HG02763 (cell line): Measurements from ENCODE around the gene CLMN.
"Not testable (repeated sequence)": the region's sequence is repeated elsewhere in the genome, so short reads cannot be mapped to it uniquely, and the experiment has no call there.

Source experiments
- ATAC-seq: cut with Tn5 transposase; IDR thresholded peaks from one replicate; pipeline ENCODE4 v1.9.1; 2021; ENCODE audit warnings: mild to moderate bottlenecking, moderate library complexity; ENCODE audit not compliant: unreplicated experiment

The CLMN gene

DNA sequence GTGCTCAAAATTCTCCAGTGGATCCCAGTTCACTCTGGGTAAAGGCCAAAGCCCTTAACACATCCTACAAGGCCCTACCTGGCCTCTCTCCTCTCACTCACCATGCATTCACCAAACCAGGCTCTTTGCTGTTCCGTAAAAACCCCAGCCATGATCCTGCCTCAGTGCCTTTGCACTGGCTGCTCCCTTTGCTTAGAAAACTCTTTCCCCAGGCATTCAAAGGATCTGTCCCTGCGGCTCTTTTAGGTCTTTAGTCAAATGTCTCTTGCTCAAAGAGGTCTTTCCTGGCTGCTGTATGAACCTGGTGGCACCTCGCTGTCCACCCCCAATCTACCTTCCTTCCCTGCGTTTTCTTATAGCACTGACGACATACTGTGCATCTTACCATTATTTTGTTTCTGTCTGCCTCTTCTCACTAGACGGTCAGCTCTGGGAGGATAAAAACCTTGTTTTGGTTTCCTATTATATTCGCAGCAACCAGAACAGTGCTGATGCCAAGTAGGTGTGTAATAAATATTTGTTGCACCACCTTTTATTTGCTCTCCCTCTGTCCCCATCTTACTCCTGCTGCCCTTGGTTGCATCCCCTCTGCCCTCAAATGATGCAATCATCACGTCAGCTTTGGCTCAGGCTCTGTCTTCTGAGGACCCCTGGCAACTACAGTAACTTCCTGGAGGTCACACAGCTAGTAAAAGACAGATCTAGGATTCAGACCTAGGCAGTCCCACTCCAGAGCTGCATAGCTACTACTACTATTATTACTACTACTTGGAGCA is 138.6 kb downstream of the CLMN start:
- no peak for ATAC-seq

DNA sequence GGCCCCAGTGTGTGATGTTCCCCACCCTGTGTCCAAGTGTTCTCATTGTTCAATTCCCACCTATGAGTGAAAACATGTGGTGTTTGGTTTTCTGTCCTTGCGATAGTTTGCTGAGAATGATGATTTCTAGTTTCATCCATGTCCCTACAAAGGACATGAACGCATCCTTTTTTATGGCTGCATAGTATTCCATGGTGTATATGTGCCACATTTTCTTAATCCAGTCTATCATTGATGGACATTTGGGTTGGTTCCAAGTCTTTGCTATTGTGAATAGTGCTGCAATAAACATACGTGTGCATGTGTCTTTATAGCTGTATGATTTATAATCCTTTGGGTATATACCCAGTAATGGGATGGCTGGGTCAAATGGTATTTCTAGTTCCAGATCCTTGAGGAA is 144.0 kb downstream of the CLMN start:
- not testable (repeated sequence) for ATAC-seq

DNA sequence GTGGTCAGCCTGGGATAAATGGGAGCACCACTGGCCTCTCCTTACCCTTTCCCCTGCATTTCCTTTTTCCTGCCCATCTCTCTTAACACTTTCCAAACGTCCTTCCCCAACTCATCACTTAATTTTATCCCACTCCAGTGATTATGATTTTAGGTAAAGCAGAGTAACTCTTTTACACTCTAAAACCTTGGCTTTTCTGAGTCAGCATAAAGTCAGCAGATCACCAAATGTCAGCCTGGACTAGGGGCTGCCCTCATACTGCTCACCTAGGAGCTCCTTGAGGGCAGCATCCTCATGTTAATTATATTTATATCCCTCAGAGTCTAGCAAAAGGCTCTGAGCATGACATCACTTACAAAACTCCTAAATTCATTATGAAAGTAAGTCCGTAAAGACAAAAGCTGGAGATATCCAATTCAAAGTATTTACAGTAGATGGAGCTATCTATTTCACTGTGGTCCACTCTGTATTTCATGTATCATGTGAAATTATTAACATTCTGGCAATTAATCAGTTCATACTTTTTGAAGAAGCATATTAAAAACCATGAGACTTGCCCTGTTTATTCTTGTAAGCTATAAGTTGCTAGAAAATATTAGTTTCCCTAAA is 145.4 kb downstream of the CLMN start:
- ATAC-seq = no peak

DNA sequence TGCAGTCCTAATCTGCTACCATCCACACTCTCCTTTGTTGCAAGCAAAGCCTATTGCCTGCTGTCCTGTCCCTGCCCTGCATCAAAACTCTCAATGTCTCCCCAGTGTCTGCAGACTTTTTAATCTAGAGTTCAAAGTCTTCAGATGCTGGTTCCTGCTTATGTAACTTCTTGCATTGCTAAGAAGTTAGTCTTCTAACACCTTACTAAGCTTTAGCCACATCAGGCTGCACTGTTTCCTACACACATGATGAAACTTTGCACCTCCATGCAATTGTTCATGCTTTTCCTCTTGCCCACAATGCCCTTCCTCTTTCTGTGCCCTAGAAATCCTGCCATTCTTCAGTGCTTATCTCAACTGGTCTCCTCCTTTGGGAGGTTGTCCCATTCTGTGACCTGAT is 146.2 kb downstream of the CLMN start:
- no peak for ATAC-seq

DNA sequence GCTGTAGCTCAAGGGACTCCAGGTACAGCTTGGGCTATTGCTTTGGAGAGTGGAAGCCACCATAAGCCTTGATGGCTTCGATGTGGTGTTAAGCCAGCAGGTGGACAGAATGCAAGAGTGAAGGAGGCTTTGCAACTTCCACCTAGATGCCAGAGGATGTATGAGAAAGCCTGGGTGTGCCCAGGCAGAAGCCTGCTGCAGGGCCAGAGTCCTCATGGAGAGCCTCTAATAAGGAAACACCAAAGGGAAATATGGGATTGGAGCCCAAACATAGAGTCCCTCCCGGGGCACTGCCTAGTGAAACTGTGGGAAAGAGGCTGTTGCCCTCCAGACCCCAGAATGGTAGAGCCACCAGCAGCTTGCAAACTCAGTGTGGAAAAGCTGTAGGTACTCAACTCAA is 152.5 kb downstream of the CLMN start:
- ATAC-seq = no peak

DNA sequence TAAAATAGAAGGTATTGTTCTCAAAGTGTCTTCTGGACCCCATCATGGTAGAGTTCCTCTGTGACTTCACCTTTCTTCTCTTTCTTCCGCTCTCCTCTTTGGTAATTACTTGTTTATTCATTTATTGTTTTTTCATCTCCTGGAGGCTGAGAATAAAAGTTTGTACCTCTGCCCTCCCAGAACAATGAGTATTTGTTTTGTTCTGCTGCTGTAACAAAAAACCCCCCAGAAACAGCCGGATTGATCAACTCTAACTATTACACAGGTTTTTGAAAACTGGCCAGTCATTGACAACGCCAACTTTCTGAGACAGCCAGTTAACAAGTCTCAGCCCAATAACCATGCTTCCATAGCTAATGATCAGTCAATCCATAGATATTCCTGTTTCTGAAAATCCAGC is 154.2 kb downstream of the CLMN start:
- ATAC-seq = no peak

DNA sequence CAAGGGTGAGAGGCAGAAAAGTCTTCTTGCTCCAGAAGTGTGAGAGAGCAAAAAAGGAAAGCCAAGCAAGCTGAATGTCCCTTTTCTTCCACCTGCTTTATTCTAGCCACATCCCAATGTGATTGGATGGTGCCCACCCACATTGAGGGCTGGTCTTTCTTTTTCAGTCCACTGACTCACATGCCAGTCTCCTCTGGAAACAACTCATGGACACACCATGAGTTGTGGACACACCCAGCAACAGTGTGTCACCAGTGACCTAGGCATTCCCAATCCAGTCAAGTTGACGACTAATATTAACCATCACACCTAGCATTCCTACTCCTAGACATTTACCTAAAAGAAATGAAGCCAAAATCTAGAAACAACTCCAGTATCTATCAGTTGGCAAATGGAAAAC is 155.2 kb downstream of the CLMN start:
- ATAC-seq = no peak

DNA sequence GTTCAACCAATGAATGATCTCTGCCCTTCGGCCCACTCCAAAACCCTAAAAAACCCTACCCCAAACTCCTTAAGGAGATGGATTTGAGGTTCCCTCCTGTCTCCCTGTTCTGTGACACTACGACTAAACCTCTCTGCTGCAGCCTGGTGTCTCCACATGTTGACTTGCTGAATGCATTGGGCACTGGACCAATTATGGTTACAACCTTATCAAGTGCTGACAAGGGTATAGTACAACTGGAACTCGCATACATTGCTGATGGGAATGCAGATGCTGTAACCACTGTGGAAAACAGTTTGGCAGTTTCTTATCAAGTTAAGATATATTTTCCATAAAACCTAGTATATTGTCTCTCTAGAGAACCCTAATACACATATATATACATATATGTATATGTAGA is 156.0 kb downstream of the CLMN start:
- ATAC-seq = no peak

DNA sequence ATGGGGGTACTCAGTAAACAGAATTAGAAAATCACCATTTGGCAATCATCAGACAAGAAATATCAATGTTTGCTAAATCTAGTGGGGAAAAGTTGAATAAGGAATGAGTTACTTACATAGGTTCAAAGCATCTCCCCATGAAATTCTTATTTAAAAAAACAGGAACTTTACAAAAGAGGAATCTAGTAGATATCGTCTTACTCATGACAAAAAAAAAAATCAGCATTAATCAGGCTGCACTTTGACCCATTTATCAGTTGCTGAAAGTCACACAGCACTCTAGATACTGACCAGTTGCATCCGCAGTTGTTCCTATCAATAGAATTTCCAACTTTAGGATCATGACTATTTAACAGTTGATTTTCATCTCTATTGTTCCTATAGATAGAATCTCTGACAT is 156.6 kb downstream of the CLMN start:
- no peak for ATAC-seq

DNA sequence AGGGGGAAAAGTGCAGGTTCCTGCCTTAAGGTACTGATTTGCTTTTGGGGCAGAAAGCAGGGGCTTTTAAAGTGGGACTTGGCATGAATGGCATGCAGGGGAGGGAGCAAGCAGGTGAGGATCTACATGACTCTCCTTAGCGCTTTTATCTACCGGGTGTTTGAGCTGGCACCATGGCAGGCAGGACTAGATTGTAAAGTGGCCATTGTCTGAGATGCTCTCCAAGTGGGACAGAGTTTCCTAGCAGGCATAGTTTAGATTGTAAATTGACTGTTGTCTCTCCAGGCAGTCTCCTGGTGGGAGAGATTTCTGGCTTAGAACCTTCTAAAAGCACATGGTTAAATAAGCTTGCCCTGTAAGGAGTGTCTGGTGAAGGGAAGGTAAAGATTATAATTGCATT is 157.1 kb downstream of the CLMN start:
- no peak for ATAC-seq

DNA sequence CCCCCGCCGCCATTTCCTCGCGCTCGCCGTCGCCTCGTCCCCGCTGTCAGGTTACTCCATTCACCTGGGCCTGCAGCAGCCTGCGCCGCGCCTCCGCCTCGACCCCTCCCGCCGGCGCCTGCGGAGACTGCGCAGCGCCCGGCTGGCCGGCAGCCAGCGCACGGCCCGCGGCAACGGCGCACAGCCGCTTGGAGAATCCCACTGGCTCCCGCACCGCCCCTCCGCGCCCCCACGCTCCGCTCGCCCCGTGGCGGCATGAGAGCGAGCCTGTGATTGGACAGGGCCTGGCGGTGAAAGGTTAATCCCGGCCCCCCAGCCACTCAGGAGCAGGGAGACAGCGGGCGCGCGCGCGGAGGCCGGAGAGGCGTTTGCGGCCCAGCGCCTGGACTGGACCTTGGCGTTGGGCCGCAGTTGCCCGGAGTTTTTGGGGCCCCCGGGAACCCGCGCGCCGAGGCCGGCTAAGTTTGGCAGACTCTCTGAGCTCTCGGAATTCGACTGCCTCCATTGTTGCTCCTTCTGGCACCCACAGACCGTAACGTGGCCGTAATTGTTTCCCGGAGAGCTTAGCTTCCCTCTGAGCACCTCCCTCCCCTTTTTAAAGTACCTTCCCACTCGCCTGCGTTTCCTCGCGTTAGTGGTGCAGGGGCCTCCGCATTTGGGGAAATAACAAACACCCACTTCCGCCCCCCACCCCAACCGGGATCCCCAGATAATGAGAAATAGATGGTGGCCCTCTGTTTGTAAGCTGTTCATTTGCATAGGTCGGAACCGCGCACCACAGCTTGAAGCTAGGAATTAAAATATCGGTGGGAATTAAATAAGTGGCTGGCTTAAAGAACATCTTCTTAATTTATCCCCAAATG is 162.2 kb downstream of the CLMN start, which contains the start of gene DICER1:
Gene DICER1, minus strand, starts transcription at position 203 of the 863 bp plus-strand sequence. CDS start 24,071 bp downstream, outside the sequence.
- ATAC-seq = peak; percentile 78

DNA sequence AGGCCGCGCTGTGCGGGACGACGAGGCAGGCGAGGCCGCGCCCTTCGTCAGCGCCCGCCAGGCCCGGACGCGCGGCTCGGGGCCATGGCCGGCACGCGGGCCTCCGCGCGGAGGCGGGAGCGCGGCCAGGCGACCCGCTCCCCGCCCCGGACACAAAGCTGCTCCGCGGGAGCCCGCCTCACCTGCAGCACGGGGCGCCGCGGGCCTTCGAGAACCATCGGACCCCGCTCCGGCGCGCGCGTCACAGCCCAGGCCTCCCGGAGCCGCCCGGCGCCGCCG is 162.7 kb downstream of the CLMN start:
- peak; percentile 38 for ATAC-seq

DNA sequence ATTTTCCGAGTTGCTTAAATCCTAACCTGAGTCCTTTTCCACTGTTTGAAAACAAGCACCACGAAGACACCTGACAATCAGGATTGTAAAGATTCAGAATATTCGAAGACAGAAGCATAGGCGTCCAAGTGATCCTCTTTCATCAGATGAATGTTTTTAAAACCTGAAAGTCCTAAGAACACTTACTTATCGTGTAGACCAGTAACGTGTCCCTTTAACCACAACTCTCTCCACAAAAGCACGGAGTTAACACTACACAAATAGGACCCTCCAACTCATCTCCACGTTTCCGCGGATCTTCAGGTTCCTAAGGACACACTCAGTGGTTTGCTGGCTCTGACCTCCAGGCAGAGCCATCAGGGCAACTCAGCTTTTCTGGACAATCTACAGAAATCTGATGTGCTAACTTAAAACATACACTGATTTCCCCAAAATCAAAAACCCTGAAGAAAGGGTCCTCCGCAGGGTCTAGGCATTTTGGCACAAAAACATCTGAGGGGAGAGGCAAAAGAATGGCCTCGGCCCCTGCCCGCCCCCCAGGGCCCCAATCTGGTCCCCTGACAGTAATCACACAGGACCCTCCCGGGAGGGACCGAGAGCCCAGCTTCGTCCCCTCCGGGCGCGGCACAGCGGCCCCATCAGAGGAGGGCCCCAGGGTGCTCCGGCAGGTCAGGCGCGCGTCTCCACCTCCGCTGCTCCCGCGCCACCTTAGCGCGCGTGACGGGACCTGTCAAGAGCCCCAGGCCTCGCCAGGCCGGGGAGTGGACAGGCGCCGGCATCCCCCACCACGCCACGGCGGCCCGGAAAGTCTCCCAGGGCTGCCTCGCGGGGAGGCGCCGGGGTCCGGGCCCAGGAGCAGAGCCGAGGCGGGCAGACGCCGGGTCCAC is 163.3 kb downstream of the CLMN start:
- ATAC-seq = peak; percentile 29

DNA sequence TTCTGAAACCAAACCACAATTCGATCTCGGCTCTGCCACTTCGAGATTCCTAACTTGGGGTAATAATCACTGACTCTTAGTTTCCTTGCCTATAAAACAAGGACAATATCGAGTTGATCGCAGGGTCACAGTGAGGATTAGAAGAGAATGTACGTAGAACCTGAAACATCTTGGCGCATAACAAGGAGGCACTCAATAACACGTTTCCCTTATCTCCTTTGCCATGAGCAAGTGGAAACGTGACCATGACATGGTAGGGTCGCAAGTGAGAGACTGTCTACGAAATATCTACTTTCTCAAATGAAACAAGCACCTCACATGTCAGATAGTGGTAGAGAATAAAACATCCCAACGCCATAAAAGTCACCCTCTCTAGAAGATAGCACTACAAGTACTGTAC is 164.7 kb downstream of the CLMN start:
- ATAC-seq = no peak

DNA sequence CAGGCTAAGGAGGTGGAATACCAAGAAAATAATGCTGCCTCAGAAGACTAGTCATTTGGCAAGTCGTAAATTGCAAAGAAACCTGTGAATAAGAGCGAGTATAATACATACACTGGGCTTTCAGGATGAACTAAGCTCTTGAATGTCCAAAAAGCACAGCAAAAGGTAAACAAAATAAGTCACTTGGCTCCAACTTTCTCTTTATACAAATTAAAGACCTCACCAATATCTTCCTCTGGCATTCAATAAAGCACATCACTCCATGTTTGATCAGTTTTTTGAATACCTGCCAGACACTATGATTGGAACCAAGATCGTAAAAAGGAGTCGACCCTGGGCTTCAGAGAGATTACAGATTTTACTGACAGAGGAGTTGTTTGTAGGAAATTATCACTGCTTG is 165.8 kb downstream of the CLMN start:
- no peak for ATAC-seq

DNA sequence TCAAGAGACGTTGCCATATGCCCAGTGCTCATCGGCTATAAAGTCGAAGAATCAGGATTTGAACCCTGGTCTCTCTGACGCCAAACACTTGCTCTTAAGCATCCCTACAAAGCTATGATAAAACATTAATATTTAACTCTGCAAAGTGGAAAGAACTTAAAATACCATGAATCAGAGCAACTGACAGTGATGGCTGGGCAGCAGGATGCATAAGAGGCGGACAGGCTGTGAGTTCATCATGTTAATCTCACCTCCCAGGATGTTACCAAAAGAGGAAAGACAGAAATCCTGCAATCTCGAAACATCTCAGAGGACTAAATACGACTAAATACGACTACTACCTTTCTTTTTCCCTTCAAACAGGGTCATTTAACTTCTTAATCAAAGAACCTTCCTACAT is 168.1 kb downstream of the CLMN start:
- ATAC-seq = no peak

DNA sequence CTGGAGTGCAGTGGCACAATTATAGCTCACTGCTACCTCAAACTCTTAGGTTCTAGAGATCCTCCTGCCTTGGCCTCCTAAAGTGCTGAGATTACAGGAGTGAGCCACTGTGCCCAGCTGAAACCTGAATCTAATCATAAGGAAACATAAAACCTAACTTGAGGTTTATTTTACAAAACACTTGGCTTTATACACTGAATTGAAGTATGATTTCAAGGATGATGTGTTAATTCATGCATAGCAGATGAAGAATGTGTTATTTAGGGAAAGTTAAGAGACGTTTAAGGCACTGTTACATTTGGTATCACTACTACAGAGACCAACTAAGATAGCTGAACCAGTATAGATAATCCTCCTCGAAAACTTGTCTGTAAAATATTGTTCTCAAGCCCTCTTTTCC is 168.8 kb downstream of the CLMN start:
- ATAC-seq = no peak

DNA sequence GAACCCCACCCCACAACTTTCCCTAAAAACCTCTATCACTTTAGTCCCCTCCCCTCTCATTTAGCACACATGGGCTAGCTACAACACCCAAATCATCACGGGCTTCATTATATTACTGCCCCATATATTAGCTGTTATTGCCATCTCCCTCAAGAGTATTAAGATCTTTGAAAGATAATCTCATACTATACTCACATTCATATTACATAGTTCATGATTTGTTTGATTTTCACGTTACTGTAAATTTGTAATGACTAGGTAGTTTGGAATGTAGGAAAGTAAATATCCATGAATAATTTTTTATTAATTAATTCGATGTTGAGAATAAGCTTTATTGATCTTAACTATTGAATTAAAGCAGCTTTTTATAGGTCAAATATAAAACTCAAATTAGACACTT is 170.3 kb downstream of the CLMN start:
- no peak for ATAC-seq

DNA sequence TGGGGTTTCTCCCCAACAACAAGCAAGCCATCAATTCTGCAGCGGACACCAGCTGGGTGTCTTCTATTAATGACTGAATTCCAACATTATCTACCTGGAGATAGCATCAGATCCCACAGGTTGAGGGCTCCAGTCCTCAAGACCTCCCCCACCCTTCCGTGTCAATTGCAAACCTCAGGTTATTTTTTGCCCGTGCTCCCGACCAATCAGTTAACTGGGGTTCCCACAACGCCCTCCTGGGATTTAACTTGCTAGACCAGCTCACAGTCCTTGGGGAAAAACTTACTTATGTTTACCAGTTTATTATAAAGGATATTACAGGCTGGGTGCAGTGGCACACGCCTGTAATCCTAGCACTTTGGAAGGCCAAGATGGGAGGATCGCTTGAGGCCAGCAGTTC is 172.1 kb downstream of the CLMN start:
- no peak for ATAC-seq

DNA sequence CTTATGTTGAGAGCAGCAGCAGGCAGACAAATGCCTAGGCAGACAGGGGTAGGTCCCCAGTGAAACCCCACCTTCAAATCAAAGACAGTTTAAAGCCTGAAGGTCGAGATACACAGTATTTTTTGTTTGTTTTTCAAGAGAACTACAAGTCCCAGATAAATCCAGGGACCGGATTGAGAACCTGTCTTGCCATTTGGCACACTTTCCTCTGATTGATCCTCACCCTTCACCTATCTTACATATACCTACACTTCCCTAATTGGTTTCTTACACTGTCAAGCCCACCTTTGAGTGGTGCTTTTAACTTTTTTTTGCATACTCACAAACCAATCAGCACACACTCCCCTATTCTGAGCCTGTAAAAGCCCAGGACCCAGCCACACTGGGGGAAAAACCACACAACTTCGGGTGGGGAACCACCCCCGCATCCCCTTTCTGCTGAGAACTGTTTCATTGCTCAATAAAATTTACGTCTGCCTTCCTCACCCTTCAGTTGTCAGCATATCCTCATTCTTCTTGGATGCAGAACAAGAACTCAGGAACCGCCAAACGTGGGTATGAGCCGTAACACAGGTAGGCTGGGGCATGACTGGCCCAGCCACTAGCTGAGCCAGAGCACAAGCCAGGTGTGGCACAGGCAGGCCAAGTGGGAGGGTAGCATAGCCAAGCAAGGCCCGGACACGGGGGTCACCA is 173.5 kb downstream of the CLMN start:
- ATAC-seq = no peak
